ENCODE measurements around the gene DBN1. TPM values are rescaled to one million over a fixed set of nuclear protein-coding genes. Genes with fewer than 3 reads are reported as not detected.

The DBN1 gene
- total and polyA plus RNA-seq, 2 donors (not counting 1 experiment from before 2014, with no cell fraction given) = 1.4 to 1.9 TPM

DNA sequence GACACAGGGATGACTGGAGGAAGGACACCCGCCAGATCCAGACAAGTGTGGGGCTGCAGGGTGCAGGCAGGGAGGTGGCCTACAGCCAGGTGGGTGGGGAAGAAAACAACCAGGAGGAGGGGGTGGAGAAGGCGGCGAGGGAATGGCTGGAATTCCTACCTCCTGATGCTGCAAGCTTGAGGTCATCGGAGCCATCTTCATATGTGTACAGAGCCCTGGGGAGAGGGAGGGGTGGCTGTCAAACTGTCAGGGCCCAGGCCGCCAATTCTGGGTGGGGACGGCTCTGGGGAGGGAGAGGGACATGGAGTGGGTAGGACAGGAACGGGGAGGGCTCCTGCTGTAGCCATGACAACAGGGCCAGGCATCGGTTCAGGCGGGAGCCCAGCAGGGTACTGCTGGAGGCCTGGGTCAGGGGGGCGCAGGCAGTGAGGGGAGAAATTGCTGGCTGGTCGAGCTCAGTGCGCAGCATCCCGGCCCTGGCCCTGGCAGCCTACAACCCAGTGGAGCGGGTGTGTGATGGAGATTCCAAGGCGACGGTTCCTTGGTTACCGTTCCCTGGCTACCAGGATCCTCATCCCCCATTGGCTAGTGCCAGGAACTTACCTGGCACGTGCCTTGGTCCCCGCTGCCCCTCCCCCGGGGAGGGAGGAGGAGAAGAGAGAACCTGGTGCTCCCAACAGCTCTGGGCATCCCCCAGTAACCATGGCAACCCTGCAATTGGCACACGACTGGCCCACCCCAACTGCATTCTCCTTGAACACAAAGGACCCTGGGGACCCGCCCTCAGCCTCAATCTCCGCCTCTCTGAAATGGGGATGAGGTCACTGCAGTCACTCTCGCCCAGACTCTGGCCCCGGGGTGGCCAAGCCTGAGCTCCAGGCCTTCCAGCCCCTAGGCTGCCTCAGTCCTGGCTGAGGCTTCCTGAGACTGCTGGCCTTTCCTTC lies 4.5 kb downstream of the DBN1 start:
- TF ChIP-seq, protein P1, sequence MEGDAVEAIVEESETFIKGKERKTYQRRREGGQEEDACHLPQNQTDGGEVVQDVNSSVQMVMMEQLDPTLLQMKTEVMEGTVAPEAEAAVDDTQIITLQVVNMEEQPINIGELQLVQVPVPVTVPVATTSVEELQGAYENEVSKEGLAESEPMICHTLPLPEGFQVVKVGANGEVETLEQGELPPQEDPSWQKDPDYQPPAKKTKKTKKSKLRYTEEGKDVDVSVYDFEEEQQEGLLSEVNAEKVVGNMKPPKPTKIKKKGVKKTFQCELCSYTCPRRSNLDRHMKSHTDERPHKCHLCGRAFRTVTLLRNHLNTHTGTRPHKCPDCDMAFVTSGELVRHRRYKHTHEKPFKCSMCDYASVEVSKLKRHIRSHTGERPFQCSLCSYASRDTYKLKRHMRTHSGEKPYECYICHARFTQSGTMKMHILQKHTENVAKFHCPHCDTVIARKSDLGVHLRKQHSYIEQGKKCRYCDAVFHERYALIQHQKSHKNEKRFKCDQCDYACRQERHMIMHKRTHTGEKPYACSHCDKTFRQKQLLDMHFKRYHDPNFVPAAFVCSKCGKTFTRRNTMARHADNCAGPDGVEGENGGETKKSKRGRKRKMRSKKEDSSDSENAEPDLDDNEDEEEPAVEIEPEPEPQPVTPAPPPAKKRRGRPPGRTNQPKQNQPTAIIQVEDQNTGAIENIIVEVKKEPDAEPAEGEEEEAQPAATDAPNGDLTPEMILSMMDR (IDR thresholded peaks at IDR 0.05) = no peak
- no peak for TF ChIP-seq EZH2 (IDR thresholded peaks at IDR 0.05; ENCODE audit: borderline replicate concordance, insufficient read depth, low read depth, low read length, poor library complexity, severe bottlenecking)
- H3K9me3 ChIP-seq (ENCODE audit: control extremely low read depth in 1 of 3, control insufficient read depth in 2 of 3, insufficient read depth in 1 of 3, low read length in 2 of 3) = no peaks in the 10 kb centered on the region
- H4K20me1 ChIP-seq (ENCODE audit: control insufficient read depth, insufficient read depth, low read length, poor library complexity, severe bottlenecking) = peaks cover 11% of the 10 kb centered on the region
- CTCF ChIA-PET = interaction anchor here (1.0 to 1.5 kb wide), 3 partner anchors 64 to 78 kb away, joined by 4 read pairs; no protein-coding TSS in a partner anchor
- H2AFZ ChIP-seq (ENCODE audit: insufficient read depth, low read depth, low read length, poor library complexity, severe bottlenecking) = no peak overlapping the region
- peaks cover 7 to 9% of the 10 kb centered on the region in 2 donors for H3K4me1 ChIP-seq (ENCODE audit: control insufficient read depth in 2 of 2, insufficient read depth in 2 of 2, low read length in 2 of 2)
- no peaks in the 10 kb centered on the region for H3K79me2 ChIP-seq (ENCODE audit: control insufficient read depth, insufficient read depth, low read length)
- POLR2A ChIA-PET = no interaction called here
- Mint-ChIP-seq H3K4me1 (peaks cover 5% of the 10 kb centered on the region), H3K4me3 (no peak overlapping the region), H3K27me3 (peaks cover 9% of the 10 kb centered on the region), H3K27ac (no peak overlapping the region), H3K9me3 (ENCODE audit: insufficient read depth) (peaks cover 2% of the 10 kb centered on the region)
- no peak for DNase-seq
- ATAC-seq (ENCODE audit: low read depth) = no peak
- intact Hi-C loops (cut with micrococcal nuclease) = no loop called here
- no peak overlapping the region for H3K4me3 ChIP-seq (ENCODE audit: control extremely low read depth in 1 of 5, extremely low read depth in 1 of 5, insufficient read depth in 1 of 5, low read depth in 2 of 5, low read length in 4 of 5)
- H3K9ac ChIP-seq (ENCODE audit: low read length) = no peak overlapping the region
- no peak overlapping the region for H3K4me2 ChIP-seq (replicated peaks; ENCODE audit: low read depth, low read length, poor library complexity, severe bottlenecking)
- no peaks in the 10 kb centered on the region for H3K36me3 ChIP-seq (replicated peaks in 1 of 2; ENCODE audit: control extremely low read depth in 1 of 2, control insufficient read depth in 1 of 2, extremely low read depth in 1 of 2, insufficient read depth in 2 of 2, low read length in 1 of 2)
- H3K27me3 ChIP-seq (replicated peaks in 1 of 4; ENCODE audit: control extremely low read depth in 1 of 4, control insufficient read depth in 3 of 4, insufficient read depth in 4 of 4, low read length in 3 of 4) = peaks cover 0 to 19% (median 6%) of the 10 kb centered on the region in 4 experiments
- H3K27ac ChIP-seq (ENCODE audit: low read length in 2 of 2) = no peak overlapping the region
- WGBS (ENCODE audit: insufficient coverage) = 91% methylated on average over 19 of the region's 25 CpGs

DNA sequence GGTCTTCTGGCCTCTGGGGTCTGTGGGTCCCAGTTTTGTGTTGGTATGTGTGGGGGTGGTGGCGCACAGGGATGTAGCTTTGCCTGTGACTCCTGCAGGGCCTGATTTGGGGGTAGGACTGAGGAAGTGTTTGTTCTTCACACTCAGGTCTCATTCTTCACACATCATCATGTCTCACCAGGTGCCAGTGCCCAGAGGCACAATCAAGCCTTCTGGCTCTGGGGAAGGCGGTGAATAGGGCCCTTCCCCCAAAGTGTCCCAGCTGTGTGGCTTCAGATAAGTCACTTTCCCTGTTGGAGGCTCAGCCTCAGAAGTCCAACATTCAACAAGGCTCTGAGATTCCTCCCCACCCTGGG lies 5.1 kb downstream of the DBN1 start:
- peaks cover 11% of the 10 kb centered on the region for H4K20me1 ChIP-seq (ENCODE audit: control insufficient read depth, insufficient read depth, low read length, poor library complexity, severe bottlenecking)
- ChIA-PET CTCF (interaction anchor here (1.1 kb wide), 1 partner anchor 78 kb away, joined by 4 read pairs; no protein-coding TSS in a partner anchor), POLR2A (no interaction called here)
- no peak overlapping the region for H3K27ac Mint-ChIP-seq
- no peaks in the 10 kb centered on the region for H3K36me3 ChIP-seq (replicated peaks in 1 of 2; ENCODE audit: control extremely low read depth in 1 of 2, control insufficient read depth in 1 of 2, extremely low read depth in 1 of 2, insufficient read depth in 2 of 2, low read length in 1 of 2)
- no peak overlapping the region for H3K4me3 ChIP-seq (ENCODE audit: control extremely low read depth in 1 of 5, extremely low read depth in 1 of 5, insufficient read depth in 1 of 5, low read depth in 2 of 5, low read length in 4 of 5)
- no peaks in the 10 kb centered on the region for H3K9me3 ChIP-seq (ENCODE audit: control extremely low read depth in 1 of 3, control insufficient read depth in 2 of 3, insufficient read depth in 1 of 3, low read length in 2 of 3)
- peaks cover 0 to 17% (median 5%) of the 10 kb centered on the region in 4 experiments for H3K27me3 ChIP-seq (replicated peaks in 1 of 4; ENCODE audit: control extremely low read depth in 1 of 4, control insufficient read depth in 3 of 4, insufficient read depth in 4 of 4, low read length in 3 of 4)
- no peak for ATAC-seq (ENCODE audit: low read depth)
- WGBS (ENCODE audit: insufficient coverage) = no CpG with 5 or more reads among the region's 2 CpGs
- H3K4me2 ChIP-seq (replicated peaks; ENCODE audit: low read depth, low read length, poor library complexity, severe bottlenecking) = no peak overlapping the region
- H3K27ac ChIP-seq (ENCODE audit: low read length in 2 of 2) = no peak overlapping the region
- H3K9me3 Mint-ChIP-seq (ENCODE audit: insufficient read depth) = peaks cover 2% of the 10 kb centered on the region
- H3K79me2 ChIP-seq (ENCODE audit: control insufficient read depth, insufficient read depth, low read length) = no peaks in the 10 kb centered on the region
- H2AFZ ChIP-seq (ENCODE audit: insufficient read depth, low read depth, low read length, poor library complexity, severe bottlenecking) = no peak overlapping the region
- H3K9ac ChIP-seq (ENCODE audit: low read length) = no peak overlapping the region
- intact Hi-C loops (cut with micrococcal nuclease) = no loop called here
- H3K27me3 Mint-ChIP-seq = peaks cover 8% of the 10 kb centered on the region
- H3K4me1 Mint-ChIP-seq = peaks cover 3% of the 10 kb centered on the region
- H3K4me3 Mint-ChIP-seq = no peak overlapping the region
- peaks cover 7 to 9% of the 10 kb centered on the region in 2 donors for H3K4me1 ChIP-seq (ENCODE audit: control insufficient read depth in 2 of 2, insufficient read depth in 2 of 2, low read length in 2 of 2)
- DNase-seq = no peak
- no peak for TF ChIP-seq EZH2 (IDR thresholded peaks at IDR 0.05; ENCODE audit: borderline replicate concordance, insufficient read depth, low read depth, low read length, poor library complexity, severe bottlenecking)
- TF ChIP-seq, protein P1 (IDR thresholded peaks at IDR 0.05) = no peak

Data from B cell (primary cell).